ENCODE measurements around the gene IFFO2.

Gene IFFO2

GRCh38 chr1:18970762-18971161 is 14.3 kb upstream of the IFFO2 start:
- DNase-seq = no peak

- no peak for DNase-seq
Observed at GRCh38 chr1:18970358-18970757, 13.9 kb upstream of the IFFO2 start.

GRCh38 chr1:18967066-18967690 is 10.7 kb upstream of the IFFO2 start:
- DNase-seq = no peak

GRCh38 chr1:18965206-18966173 is 9.0 kb upstream of the IFFO2 start:
- no peak for DNase-seq

GRCh38 chr1:18963968-18964367 is 7.5 kb upstream of the IFFO2 start:
- DNase-seq = no peak

- DNase-seq = no peak
Observed at GRCh38 chr1:18962855-18963737, 6.6 kb upstream of the IFFO2 start.

GRCh38 chr1:18962121-18962721 is 5.7 kb upstream of the IFFO2 start:
- no peak for DNase-seq

GRCh38 chr1:18960821-18961220 is 4.3 kb upstream of the IFFO2 start:
- DNase-seq = no peak

- DNase-seq = no peak
Observed at GRCh38 chr1:18960409-18960808, 3.9 kb upstream of the IFFO2 start.

GRCh38 chr1:18959591-18959990 is 3.1 kb upstream of the IFFO2 start:
- DNase-seq = no peak

GRCh38 chr1:18957532-18958300 is 1.2 kb upstream of the IFFO2 start:
- no peak for DNase-seq

- no peak for DNase-seq
Observed at GRCh38 chr1:18957136-18957521, 653 bp upstream of the IFFO2 start.

GRCh38 chr1:18955441-18956192 is 859 bp downstream of the IFFO2 start:
- no peak for DNase-seq

- no peak for DNase-seq
Observed at GRCh38 chr1:18955131-18955440, 1.4 kb downstream of the IFFO2 start.

GRCh38 chr1:18954270-18955071 is 2.0 kb downstream of the IFFO2 start:
- DNase-seq = no peak

- DNase-seq = no peak
Observed at GRCh38 chr1:18953731-18954231, 2.7 kb downstream of the IFFO2 start.

- DNase-seq = no peak
Observed at GRCh38 chr1:18951818-18952391, 4.6 kb downstream of the IFFO2 start.

- no peak for DNase-seq
Observed at GRCh38 chr1:18951416-18951815, 5.1 kb downstream of the IFFO2 start.

GRCh38 chr1:18950401-18951026 is 6.0 kb downstream of the IFFO2 start:
- DNase-seq = no peak
